Measurements from ENCODE around the gene PLXNB2. TPM values are rescaled to one million over a fixed set of nuclear protein-coding genes. Genes with fewer than 3 reads are reported as not detected.

PLXNB2 gene
- total RNA-seq, 1 donor from 2014 or later = 362 TPM

- Mint-ChIP-seq H3K27ac (ENCODE audit: unreplicated experiment) (no peak overlapping the region), H3K36me3 (ENCODE audit: unreplicated experiment) (peaks cover 32% of the 10 kb centered on the region), H3K4me3 (ENCODE audit: unreplicated experiment) (no peak overlapping the region), H3K27me3 (ENCODE audit: unreplicated experiment) (no peaks in the 10 kb centered on the region), H3K9me3 (ENCODE audit: unreplicated experiment) (no peaks in the 10 kb centered on the region), H3K4me1 (ENCODE audit: unreplicated experiment) (no peaks in the 10 kb centered on the region)
- no peak for DNase-seq (ENCODE audit: extremely low spot score, unreplicated experiment)
- TF ChIP-seq CTCF (IDR thresholded peaks at IDR 0.05) = no peak
These were observed 81.2 kb downstream of the PLXNB2 start for GRCh38 chr22:50226063-50226874.

- no peak overlapping the region for H3K27ac Mint-ChIP-seq (ENCODE audit: unreplicated experiment)
- peaks cover 33% of the 10 kb centered on the region for H3K36me3 Mint-ChIP-seq (ENCODE audit: unreplicated experiment)
- no peak for TF ChIP-seq CTCF (IDR thresholded peaks at IDR 0.05)
- H3K4me3 Mint-ChIP-seq (ENCODE audit: unreplicated experiment) = no peak overlapping the region
- no peaks in the 10 kb centered on the region for H3K4me1 Mint-ChIP-seq (ENCODE audit: unreplicated experiment)
- H3K9me3 Mint-ChIP-seq (ENCODE audit: unreplicated experiment) = no peaks in the 10 kb centered on the region
- no peak for DNase-seq (ENCODE audit: extremely low spot score, unreplicated experiment)
- H3K27me3 Mint-ChIP-seq (ENCODE audit: unreplicated experiment) = no peaks in the 10 kb centered on the region
These were observed 82.1 kb downstream of the PLXNB2 start for GRCh38 chr22:50225200-50225969.

Other genes starting within 250 kb of the PLXNB2 start
- gene TTLL8, start 249.3 kb downstream of the PLXNB2 start, total RNA-seq = not detected in 2 replicates
- not detected in 2 replicates for gene MLC1, start 222.2 kb downstream of the PLXNB2 start, total RNA-seq
- 0.97 and 1.4 TPM in 2 replicates for gene MOV10L1, start 217.6 kb downstream of the PLXNB2 start, total RNA-seq
- gene PANX2, start 136.9 kb downstream of the PLXNB2 start, total RNA-seq = 1.5 and 1.6 TPM in 2 replicates
- gene TRABD, start 121.7 kb downstream of the PLXNB2 start, total RNA-seq = 24.3 and 25.9 TPM in 2 replicates
- gene SELENOO, start 106.6 kb downstream of the PLXNB2 start, total RNA-seq = 23.9 and 25.0 TPM in 2 replicates
- gene TUBGCP6, start 62.6 kb downstream of the PLXNB2 start, total RNA-seq = 52.5 and 55.7 TPM in 2 replicates
- gene HDAC10, start 56.4 kb downstream of the PLXNB2 start, total RNA-seq = 37.7 and 38.3 TPM in 2 replicates
- gene MAPK12, start 46.0 kb downstream of the PLXNB2 start, total RNA-seq = 24.8 and 27.3 TPM in 2 replicates
- gene MAPK11, start 37.3 kb downstream of the PLXNB2 start, total RNA-seq = 6.4 and 6.9 TPM in 2 replicates
- gene DENND6B, start 19.4 kb upstream of the PLXNB2 start, total RNA-seq = 10.4 and 10.8 TPM in 2 replicates
- gene PPP6R2, start 35.7 kb upstream of the PLXNB2 start, total RNA-seq = 62.4 and 62.6 TPM in 2 replicates
- gene SBF1, start 167.4 kb upstream of the PLXNB2 start, total RNA-seq = 96.5 and 110 TPM in 2 replicates
- gene ADM2, start 173.9 kb upstream of the PLXNB2 start, total RNA-seq = 20.6 and 21.1 TPM in 2 replicates
- gene MIOX, start 179.2 kb upstream of the PLXNB2 start, total RNA-seq = 0.76 and 1.5 TPM in 2 replicates
- 107 and 108 TPM in 2 replicates for gene LMF2, start 200.1 kb upstream of the PLXNB2 start, total RNA-seq
- 46.3 and 47.0 TPM in 2 replicates for gene NCAPH2, start 200.6 kb upstream of the PLXNB2 start, total RNA-seq
- gene SCO2, start 218.0 kb upstream of the PLXNB2 start, total RNA-seq = 2.8 TPM in 1 of 2 replicates, not detected in the other
- gene TYMP, start 222.4 kb upstream of the PLXNB2 start, total RNA-seq = 9.0 and 10.8 TPM in 2 replicates
- 0.21 TPM in 1 of 2 replicates, not detected in the other for gene KLHDC7B, start 238.3 kb upstream of the PLXNB2 start, total RNA-seq